ENCODE results near the gene CADM2.
"Not testable (repeated sequence)": the region's sequence is repeated elsewhere in the genome, so short reads cannot be mapped to it uniquely, and the experiment has no call there.

Gene CADM2

DNA sequence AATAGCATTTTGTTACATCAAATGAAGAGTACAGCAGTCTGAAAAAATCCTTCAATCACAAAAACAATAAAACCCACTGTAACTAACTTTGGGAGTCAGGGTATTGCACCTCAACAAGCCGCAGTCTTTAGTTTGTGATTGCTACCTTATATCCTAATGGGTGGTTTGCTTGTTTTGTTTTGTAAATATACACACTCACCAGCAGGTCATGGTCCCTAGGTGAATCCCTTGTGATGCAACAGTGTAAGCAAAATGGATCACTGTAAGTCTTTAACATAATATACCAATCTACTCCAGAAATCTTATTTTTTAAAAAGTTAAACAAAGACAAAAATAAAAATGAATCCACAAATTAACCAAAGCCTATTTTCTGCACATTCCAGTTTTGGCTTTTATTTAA is 749.5 kb downstream of the CADM2 start:
- DNase-seq, result not testable (repeated sequence)

DNA sequence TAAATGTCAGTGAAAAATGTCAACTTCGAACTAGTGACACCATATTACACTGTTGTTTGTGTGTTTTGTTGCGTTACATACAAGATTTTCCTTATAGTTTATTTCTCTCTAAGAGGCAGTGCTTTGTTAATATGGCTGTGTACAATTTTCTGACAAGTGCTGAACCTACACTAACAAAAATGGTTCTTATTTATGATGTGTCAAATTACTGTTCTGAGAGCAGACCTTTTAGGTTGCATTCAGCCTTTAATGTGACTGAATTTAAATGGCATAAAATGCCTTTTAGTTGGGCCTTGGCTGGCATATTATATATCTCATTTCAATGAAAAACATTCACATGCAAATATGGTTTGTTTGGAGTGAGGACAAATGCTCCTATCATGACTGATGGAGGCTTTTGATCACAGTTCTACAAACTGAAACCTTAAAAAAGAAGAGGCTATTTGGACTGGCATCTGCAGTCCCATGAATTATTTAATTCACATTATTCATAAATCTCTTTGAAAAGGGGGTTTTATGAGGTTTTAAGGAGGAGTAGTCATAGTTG is 750.6 kb downstream of the CADM2 start:
- no peak for DNase-seq

DNA sequence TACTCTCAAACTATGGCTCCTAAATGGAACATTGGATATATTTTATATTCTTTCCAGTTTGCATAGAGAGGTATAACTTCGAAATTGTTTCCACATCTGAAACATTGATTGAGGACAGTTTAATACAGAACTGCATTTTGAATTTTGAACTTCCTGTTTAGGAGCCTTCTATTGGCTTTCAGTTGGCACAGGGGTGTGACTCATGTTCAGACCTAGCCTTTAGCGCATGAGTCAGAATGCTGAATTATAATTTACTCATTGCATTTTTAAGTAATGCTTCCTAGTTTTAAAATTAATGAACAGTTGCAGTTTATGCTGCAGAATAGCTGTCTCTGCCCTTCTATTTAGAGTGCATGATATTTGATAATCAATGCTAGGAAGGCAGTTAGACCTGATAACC is 751.7 kb downstream of the CADM2 start:
- DNase-seq, result no peak

DNA sequence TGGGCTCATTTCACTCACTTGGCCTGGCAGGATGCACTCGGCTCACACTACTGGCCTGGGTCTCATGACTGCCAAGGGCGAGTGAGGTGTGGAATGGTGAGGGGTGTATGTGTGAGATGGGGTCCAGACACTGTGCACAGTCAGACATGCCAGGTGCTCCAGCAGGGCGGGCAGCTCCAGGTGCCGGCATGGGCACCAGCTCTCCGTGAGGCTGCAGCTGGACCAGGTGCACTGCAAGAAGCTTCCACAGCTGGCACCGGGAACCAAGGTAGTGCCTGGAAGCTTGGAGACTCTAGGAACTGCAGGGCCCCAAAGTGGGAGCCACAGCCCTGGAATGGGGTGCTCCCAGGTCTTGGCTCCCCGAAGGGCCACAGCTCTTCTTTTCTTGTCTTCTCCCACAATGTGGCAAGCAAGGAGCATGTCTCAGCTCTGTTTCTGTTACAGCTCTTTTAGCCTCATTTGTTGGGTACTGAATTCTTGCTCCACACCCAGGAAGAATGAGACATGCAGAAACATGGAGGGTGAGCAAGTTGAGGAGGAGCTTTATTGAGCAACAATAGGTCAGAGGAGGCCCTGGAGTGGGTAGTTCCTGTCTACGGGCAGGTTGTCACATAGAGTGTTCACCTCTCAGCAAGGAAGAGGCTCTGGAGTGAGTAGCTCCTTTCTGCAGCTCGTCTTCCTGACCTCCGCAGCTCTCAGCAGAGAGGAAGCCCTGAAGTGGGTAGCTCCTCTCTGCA is 762.8 kb downstream of the CADM2 start:
- DNase-seq, result no peak

DNA sequence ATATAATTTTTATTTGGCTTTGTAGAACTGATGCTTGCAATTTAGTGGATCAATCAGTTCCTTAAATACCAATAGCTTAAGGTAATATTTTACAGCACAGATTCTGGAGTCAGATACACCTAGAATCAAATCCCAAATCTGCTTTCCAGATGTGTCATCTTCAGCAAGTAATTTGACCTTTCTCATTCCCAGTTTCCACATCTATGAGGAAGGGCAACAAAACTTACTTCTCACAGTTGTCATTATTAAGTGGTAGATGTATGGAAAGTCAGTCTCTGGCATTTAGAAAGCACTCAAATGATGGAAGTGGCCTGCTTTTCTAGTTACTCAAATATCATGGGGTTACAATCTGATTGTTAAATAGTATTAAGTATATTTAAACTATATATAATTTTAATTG is 767.0 kb downstream of the CADM2 start:
- no peak for DNase-seq

DNA sequence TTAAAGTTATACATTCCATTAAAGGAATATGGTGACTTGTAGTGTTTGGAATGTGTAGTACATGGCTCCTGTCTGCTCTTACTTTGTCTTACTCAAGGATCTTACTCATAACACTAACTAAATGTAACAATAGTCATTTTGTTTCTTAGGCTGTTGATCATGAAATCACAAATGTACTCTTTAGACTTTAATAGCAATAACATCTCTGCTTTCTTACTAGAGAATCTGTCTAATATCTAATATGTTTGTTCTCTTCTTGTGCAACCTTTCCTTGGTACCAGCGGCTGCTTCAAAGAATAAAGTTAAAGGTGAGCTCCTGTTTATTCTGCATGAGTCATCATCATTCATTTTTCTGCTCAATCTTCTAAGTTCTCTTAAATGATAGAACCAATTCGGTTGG is 767.5 kb downstream of the CADM2 start:
- no peak for DNase-seq

DNA sequence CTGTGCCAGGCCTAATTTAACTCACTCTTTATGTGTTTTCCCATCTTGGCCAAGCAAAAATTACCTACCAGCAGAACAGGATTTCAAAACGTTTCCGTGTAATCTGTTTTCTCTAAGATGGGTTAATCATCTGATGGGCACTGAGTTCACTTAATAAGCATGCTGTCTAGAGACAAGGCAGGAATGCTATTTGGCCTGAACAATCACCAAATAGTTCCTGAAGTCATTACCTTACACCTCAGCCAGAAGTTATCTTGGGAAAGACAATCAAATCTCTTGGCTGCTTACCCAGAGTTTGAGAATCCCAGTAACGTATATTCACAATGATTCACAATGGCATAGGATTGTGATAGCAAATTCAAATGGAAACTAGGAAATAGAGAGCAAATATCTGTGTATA is 779.1 kb downstream of the CADM2 start:
- DNase-seq, result no peak

DNA sequence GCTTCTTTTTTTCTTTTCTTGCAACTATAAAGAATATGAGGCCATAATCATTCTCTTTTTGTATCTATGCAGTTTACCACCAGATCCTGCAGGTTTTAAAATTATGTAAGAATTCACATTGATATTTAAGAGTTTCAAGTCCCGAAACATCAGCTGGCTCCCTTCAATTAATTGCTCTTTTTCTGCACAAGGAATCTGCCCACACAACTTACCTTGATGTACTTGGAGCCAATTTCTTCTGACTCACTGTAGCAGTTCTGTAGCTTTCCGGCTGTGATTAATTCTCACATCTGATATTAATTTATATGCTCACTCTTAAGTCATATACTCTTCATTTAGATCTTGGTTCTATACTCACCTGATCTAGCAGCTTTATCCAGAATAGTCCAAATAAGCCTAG is 781.8 kb downstream of the CADM2 start:
- DNase-seq, result no peak

DNA sequence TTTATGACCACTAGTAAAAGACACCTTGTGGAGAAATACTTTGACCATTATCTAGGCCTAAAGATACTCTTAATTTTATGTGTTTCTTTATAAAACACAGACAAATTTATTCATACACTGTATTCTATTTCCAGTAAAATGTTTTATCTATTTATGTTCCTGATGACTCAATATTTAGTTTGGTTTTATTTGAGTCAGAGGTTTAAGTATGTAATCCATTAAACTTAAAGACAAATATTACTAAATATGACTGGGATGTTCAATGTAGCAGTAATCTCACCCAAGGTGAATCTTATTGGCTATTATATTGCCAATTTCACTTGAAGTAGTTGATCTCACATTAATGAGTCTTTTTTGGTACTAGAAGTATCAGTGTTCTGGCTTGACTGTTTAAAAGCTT is 799.7 kb downstream of the CADM2 start:
- DNase-seq, result no peak

DNA sequence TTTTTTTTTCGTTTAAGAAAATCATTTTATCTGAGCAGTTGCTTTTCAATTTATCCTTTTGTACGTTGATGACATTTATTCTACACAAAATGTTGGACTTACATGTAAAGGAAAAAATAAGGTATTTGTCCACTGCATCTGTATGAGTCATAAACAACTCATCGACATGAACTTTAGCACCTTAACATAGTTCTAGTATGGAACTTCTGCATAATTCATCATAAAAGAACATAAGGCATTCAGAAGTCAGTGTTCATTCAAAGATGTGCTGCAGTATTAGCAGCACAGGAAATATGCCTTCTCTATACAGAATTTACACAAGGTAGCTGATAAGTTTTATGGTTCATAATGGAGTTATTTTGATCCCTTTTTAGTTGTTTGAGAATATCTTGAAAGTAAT is 801.6 kb downstream of the CADM2 start:
- DNase-seq, result no peak

DNA sequence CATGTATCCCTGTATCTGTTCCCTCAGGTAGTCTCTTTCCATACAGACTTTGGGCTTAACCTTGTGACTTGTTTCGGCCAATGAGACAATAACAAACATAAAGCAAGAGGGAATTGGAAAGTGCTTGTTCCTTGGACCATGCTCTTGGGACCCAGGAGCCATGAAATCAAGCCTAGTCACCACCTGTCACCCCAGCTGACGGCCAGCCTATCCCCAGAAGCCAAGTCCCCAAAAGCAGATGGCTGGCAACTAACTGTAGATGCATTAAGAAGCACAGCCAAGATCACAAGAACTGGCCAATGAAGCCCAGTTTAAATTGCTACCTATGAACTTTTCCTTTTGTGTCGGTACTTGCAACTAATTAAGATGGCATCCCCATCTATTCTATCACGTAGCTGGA is 822.0 kb downstream of the CADM2 start:
- DNase-seq, result no peak

DNA sequence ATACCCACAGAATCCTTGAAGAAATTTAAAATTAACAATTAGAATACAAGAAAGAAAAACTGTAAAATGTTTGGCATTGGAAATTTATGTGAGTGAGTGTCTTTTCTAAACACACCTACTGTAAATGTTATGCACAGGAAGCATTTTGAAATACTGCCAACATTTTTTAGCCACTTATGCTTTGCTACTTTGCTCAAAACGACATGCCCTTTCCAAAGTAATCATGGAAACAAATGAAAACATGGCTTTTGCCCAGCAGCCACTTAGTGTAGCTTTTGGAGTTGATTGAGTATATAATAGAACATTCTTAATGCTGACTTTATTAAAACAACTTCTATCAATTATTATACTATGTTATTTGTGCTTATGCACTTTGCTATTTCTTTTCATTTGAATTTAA is 823.0 kb downstream of the CADM2 start:
- DNase-seq, result no peak

DNA sequence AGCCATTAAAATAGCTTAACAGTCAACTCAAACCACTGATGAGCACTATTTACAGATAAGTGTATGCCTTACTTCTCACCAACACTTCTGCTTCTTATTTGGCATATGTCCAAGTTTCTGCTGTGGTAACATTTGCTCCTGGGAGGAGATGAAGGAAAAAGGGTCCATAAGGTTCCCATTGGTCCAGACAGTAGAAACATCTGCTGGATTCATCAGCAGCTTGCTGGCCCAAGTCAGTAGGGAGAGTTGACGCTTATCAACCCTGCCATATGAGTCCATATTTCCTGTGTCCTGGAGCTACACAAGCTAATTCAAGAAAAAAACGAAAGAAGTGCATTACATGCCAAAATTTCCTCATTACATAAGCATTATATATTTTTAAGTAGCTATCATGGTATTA is 824.5 kb downstream of the CADM2 start:
- DNase-seq, result no peak

DNA sequence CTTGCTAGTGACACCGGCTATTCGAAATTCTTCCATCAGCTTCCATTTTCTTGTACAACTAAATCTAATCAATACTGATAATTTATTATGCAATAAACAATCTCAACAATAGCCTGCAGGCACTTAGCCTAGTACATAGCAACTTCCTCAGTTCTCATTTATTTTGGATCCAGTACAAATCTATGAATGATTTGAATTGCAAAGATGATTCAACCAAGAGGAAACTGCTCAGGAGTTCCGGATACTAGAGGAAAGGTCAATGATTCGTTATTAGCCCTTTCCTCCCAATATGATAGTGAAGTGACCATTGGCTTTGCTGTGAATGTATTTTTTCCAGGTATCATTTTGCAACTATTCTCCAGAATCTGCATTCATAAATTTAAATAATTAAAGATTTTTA is 827.0 kb downstream of the CADM2 start:
- no peak for DNase-seq

DNA sequence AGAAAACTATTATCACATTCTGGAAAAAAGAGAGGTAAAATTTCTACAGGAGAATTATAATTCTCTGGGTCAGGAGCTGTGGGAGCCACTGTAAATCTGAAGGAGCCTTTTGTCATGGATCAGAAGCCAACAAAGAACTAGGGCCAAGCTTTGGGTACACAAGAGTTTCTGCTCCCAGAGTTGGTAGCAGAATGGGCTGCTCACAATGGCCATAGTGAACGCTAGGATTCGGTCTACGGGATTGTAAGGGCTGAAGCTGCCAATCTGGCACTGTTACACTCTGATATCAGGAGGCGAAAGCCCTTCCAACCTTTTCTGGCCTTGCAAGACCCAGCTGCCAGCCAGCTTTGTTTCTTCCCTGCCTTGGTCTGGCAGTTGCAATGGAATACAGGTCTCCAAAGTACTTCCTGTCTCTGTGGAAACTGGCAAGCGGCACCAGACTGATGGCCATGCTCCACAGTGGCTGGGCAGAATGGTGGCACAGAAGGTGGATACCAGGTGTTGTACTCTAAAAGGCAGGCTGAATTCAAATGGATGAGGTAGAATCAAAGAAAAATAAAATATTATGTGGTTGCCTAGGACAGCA is 831.7 kb downstream of the CADM2 start:
- no peak for DNase-seq

DNA sequence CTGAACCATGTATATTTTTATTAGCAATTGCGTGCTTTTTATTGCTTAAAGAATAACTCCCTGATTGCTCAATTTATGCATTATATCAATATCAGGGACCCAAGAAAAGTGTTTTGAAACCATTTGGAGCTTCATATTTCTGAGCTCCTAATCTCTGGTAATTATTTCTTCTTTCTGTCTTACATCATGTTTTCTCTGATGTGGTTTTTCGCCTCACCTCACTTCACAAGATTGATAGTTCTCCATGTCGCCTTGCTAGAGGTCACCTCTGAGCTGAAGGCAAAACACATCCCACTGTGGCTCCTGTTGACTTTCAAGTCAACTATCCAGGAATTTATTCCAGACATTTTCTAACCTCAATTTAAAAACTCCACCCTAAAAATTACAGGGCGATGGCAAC is 837.4 kb downstream of the CADM2 start:
- no peak for DNase-seq

DNA sequence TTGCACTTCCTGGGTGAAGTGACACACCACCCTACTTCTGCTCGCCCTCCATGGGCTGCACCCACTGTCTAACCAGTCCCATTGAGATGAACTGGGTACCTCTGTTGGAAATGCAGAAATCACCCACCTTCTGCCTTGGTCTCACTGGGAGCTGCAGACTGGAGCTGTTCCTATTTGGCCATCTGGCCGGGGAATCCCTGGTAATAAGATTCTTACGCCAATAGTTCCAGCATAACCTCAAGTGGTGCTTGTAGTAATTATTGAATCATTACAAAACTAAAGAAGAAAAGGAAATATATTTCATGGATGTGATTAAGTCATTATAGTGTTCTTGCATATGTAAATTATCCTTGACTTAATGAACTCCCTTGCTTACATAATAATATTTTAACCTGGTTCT is 841.9 kb downstream of the CADM2 start:
- no peak for DNase-seq

DNA sequence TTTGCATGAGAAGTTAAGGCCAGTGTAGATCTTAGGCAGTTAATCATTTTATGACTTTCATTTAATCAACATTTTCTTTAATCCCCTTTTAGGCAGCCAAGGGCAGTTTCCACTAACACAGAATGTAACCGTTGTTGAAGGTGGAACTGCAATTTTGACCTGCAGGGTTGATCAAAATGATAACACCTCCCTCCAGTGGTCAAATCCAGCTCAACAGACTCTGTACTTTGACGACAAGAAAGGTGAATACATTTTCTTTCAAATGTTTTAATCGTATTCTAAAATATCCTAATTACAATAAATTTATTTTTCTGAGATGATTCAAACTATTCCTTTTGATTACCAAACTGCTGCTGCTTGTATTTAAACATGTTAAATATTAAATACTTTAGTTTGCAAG is 843.2 kb downstream of the CADM2 start:
- no peak for DNase-seq

DNA sequence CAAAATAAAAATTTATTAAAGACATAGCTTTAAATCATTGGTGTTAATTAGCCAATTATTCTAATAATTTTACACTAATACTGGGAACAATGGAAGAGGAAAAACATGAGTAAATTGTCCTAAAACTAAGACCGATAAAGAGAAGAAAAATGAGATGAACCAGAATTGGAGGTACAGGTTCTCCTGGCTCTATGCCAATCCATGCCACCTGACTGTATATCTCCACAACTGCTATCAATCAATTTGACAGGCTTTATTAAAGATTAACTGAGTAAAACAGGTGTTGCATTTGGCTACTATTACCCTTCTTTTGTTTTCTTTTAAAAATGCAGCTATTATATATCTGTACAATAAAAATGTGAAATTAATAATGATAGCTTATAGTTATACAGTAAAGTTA is 850.0 kb downstream of the CADM2 start:
- DNase-seq, result no peak

DNA sequence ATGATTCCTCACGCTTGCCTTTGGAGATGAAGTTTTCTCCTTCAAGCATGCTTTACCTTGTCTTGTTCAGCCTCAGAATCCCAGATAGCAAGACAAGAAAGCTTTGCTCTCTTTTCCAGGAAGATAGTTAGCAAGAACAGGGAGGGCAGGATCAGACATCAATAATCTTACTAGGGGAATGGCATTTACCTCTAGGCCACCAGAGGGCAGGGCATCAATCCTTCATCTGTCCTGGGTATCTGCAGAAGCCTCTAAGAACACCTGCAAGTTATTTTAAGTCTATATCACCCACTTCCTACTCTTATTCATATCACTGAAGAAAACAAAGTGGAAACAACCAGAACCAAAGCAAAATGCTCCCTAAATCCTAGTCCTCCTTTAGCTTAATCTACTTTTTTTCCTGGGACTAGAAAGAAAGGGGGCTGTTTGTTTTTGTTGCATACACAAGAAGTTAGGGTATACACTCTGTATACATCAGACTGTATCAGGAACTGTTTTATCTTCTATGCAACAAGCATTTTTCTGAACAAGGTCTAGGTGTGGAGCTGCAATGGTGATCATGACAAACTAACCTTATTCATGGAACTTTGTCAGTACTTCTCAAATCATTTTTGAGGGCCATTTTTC is 862.5 kb downstream of the CADM2 start:
- DNase-seq, result no peak

DNA sequence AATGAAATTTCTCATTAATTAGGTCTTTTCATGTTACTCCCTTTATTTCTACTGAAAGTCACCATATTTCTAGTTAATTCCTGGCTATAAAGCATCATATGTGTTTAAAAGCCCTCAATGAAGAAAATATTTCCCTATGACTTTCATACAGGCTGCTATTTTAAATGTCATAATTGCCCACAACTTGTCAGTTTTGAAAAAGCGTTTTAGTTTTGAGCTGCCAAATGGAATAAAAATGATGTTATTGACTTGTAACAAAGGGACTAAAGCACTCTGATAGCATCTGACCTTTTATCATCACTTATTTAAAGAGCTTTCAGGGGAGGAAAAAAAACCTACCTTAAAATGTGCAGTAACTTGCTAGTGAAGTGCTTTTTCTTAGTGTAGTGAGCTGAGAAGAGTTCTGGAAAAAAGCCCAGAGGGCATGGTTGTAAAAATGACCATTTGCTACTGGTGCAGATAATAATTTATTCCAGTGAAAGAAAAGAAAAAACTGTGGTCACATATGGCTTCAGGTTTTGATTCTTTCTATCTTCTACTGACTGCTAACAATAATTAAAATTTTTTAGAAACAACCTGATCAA is 877.2 kb downstream of the CADM2 start:
- DNase-seq, result no peak

DNA sequence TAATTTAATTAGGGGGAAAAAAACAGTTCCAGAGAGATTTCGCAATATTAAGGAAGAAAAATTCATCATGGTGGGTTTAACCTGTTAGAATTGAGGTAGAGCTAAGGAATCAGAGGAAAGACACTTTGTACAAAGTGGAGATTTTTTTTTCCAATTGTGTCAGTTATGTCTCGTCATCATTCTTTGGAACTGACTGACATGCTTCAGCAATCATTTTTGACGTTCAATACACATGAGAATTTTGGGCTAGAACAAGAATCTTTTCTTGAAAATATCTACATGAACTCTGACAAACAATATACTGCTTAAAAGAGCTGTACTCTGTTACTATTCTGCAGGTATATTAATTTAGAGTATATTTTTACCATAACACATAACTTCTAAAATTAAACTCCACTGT is 878.6 kb downstream of the CADM2 start:
- no peak for DNase-seq

DNA sequence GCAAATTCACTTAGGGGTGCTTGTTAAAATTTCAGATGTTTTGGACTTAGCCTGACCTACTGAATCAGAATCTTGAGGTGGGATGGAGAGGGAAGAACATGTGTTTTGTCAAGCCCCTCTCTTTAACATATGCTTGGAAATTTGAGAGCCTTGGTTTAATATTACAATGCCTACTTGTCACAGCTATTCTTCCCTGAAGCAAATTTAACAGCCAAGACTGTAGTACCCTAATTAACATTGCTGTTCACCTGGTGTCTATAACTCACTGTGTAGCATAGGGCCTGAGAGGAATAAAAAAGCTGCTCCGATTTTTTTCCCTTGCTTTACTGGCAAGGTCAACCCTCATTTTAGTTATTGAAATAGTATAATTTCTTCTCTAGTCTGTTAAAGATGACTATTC is 880.1 kb downstream of the CADM2 start:
- no peak for DNase-seq

DNA sequence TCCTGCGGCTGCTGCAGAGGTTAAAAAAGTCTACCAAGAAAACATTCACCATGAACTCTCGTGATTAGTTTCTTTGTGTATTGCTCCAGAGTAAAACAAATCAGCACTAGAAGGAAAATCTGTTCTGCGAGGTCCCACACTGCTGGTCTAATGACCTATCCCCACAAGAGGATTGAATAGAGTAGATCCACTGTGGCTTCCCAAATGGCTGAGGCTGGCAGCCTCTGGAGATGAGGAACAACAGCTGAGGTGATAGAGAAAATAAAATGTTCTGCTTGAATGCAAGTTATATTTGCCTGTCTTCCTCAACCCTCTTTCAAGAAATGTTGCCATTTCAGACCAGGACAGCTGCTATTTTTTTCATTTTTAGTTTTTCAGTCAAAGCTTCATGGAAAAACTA is 883.3 kb downstream of the CADM2 start:
- no peak for DNase-seq

Measured in T-helper 9 cell (primary cell).